Tibial nerve (tissue), 3 donors: ENCODE data around the gene MIEF1.

Experiments
- CTCF ChIP-seq, 5 experiments: fragments of 200-600 bp in 3 of 5; fragments of 450-650 bp in 2 of 5; sonication (generic) in 3 of 5; IDR thresholded peaks; one replicate each; pipeline ENCODE4 v1.5.1; 2016 to 2019; ENCODE audit warnings: antibody characterized with exemption in 5 of 5, mild to moderate bottlenecking in 3 of 5, moderate library complexity in 2 of 5
- POLR2A ChIP-seq, 2 donors: fragments of 450-650 bp; IDR thresholded peaks; one replicate each; pipeline ENCODE4 v1.6.1; 2017; ENCODE audit warnings: antibody characterized with exemption in 2 of 2, mild to moderate bottlenecking in 2 of 2, moderate library complexity in 2 of 2

- TF ChIP-seq CTCF (IDR thresholded peaks at IDR 0.05) (no peak), POLR2A (IDR thresholded peaks at IDR 0.05) (no peak)
These were observed 28.7 kb downstream of the MIEF1 start for GRCh38 chr22:39530692-39531331.
